Measurements from ENCODE around the gene ETDC.

GRCh38 chrX:135328421-135329005 lies 19.2 kb downstream of the ETDC start:
- TF ChIP-seq CTCF (IDR thresholded peaks at IDR 0.05; ENCODE audit: insufficient read depth, low read depth, low read length) (no peak), EZH2 (IDR thresholded peaks at IDR 0.05; ENCODE audit: insufficient read depth, low read length) (no peak)
